ENCODE measurements around the gene ADAMTS19. TPM values are rescaled to one million over a fixed set of nuclear protein-coding genes. Genes with fewer than 3 reads are reported as not detected.

Gene ADAMTS19
- total RNA-seq, 1 experiment from 2014 or later: 20.3 TPM

DNA sequence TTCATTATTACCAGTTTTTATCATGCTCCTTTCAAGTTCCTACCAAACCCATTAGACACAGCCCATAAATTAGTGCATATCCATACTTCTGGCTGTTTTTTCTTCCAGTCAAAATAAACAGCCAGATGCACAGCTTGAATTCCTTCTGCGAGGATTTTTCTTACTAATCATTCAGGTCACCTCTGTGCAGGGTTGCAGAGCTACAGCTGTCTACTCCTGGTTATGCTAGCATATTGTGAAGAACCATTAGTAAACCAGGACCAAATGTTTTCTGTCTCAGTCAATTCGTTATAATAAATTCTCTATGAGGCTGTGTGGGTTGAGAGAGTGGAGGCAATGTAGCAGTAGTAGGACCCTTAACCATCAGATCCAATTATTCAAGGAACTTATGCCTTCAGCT is 279.7 kb downstream of the ADAMTS19 start:
- Histone ChIP-seq H3K18ac (ENCODE audit: insufficient read length, low read depth, low read length) (no peak overlapping the region), H4K91ac (ENCODE audit: insufficient read length, low read depth, low read length) (no peak overlapping the region), H2BK15ac (ENCODE audit: low read depth, low read length) (no peak overlapping the region), H3K4me1 (ENCODE audit: insufficient read depth, low read length) (peaks cover 6% of the 10 kb centered on the region), H3T11ph (ENCODE audit: low read length) (no peak overlapping the region), H2BK12ac (ENCODE audit: insufficient read length, low read depth, low read length) (no peak overlapping the region), H4K5ac (ENCODE audit: insufficient read length, low read depth, low read length) (no peak overlapping the region), H3K79me2 (ENCODE audit: insufficient read depth, low read length) (0 out of 2 replicates have a peak, but pooled peaks cover 2% of the 10 kb centered on the region), H2AFZ (ENCODE audit: low read length) (no peak overlapping the region), H2BK20ac (ENCODE audit: low read depth, low read length, poor library complexity, severe bottlenecking) (no peak overlapping the region), H3K23me2 (ENCODE audit: insufficient read length, low read depth, low read length, poor library complexity, severe bottlenecking) (no peaks in the 10 kb centered on the region), H2BK120ac (ENCODE audit: low read depth, low read length, poor library complexity, severe bottlenecking) (no peak overlapping the region), H3K9ac (ENCODE audit: extremely low read depth, insufficient read length, low read length) (no peak overlapping the region), H3K56ac (ENCODE audit: insufficient read length, low read depth, low read length) (no peak overlapping the region), H2AK5ac (ENCODE audit: insufficient read length, low read length) (no peak overlapping the region), H3K9me3 (ENCODE audit: control insufficient read depth, low read depth, low read length) (no peaks in the 10 kb centered on the region), H3K27ac (ENCODE audit: insufficient read length, low read depth, low read length) (no peak overlapping the region), H4K20me1 (ENCODE audit: control insufficient read depth, insufficient read depth, insufficient read length) (no peaks in the 10 kb centered on the region), H3K14ac (ENCODE audit: insufficient read depth, low read length) (no peak overlapping the region), H4K8ac (replicated peaks; ENCODE audit: insufficient read length, low read depth, low read length) (no peak overlapping the region), H3K79me1 (ENCODE audit: insufficient read depth, low read depth, low read length, poor library complexity, severe bottlenecking) (no peaks in the 10 kb centered on the region), H3K23ac (ENCODE audit: insufficient read length, low read depth, low read length) (no peak overlapping the region), H3K4ac (ENCODE audit: low read depth, low read length) (no peak overlapping the region), H3K27me3 (ENCODE audit: insufficient read depth, low read length) (no peaks in the 10 kb centered on the region), H3K4me2 (ENCODE audit: insufficient read depth, insufficient read length, low read length) (no peak overlapping the region), H2BK5ac (ENCODE audit: insufficient read length, low read length) (no peak overlapping the region)
- TF ChIP-seq, protein P1, sequence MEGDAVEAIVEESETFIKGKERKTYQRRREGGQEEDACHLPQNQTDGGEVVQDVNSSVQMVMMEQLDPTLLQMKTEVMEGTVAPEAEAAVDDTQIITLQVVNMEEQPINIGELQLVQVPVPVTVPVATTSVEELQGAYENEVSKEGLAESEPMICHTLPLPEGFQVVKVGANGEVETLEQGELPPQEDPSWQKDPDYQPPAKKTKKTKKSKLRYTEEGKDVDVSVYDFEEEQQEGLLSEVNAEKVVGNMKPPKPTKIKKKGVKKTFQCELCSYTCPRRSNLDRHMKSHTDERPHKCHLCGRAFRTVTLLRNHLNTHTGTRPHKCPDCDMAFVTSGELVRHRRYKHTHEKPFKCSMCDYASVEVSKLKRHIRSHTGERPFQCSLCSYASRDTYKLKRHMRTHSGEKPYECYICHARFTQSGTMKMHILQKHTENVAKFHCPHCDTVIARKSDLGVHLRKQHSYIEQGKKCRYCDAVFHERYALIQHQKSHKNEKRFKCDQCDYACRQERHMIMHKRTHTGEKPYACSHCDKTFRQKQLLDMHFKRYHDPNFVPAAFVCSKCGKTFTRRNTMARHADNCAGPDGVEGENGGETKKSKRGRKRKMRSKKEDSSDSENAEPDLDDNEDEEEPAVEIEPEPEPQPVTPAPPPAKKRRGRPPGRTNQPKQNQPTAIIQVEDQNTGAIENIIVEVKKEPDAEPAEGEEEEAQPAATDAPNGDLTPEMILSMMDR (conservative IDR thresholded peaks at IDR 0.05): no peak
- DNase-seq: no peak
- peaks cover 15 to 18% of the 10 kb centered on the region in 2 experiments for H3K4me1 Mint-ChIP-seq
- H3K27ac Mint-ChIP-seq: no peak overlapping the region
- no CpG with 5 or more reads among the region's 2 CpGs for WGBS (ENCODE audit: extremely low coverage, insufficient read length, low lambda C conversion rate)
- H3K36me3 Mint-ChIP-seq (ENCODE audit: insufficient read depth in 1 of 3, low read depth in 3 of 3): peaks cover 0 to 2% (median 0%) of the 10 kb centered on the region in 3 experiments; a peak in 1 of 7 replicates
- no peaks in the 10 kb centered on the region for H3K9me3 Mint-ChIP-seq
- H3K4me3 Mint-ChIP-seq: no peak overlapping the region
- H3K27me3 Mint-ChIP-seq (ENCODE audit: low read depth): no peaks in the 10 kb centered on the region
